ENCODE measurements around the gene WARS2.

DNA sequence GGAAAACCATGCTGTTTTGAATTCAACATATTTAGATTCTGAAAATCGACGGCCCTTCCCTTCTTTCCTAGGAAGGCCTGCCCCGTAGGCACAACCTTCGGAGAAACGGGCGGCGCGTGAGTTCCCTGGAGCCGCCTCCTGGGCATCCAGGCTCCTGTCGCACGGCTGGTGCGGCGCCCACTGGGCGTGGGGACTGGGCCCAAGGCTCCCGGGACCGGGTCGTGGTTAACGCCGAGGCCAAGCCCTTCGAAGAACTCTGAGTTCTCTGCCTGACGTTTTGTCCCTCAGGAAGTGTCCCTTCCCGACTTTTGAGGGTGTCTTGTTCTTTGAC is 133.1 kb downstream of the WARS2 start:
- TF ChIP-seq POLR2AphosphoS5 (IDR thresholded peaks at IDR 0.05) (no peak), POLR2A (IDR thresholded peaks at IDR 0.05) (no peak)
- TF ChIP-seq, protein P1, sequence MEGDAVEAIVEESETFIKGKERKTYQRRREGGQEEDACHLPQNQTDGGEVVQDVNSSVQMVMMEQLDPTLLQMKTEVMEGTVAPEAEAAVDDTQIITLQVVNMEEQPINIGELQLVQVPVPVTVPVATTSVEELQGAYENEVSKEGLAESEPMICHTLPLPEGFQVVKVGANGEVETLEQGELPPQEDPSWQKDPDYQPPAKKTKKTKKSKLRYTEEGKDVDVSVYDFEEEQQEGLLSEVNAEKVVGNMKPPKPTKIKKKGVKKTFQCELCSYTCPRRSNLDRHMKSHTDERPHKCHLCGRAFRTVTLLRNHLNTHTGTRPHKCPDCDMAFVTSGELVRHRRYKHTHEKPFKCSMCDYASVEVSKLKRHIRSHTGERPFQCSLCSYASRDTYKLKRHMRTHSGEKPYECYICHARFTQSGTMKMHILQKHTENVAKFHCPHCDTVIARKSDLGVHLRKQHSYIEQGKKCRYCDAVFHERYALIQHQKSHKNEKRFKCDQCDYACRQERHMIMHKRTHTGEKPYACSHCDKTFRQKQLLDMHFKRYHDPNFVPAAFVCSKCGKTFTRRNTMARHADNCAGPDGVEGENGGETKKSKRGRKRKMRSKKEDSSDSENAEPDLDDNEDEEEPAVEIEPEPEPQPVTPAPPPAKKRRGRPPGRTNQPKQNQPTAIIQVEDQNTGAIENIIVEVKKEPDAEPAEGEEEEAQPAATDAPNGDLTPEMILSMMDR (IDR thresholded peaks at IDR 0.05) = no peak
